ENCODE data around the gene ADAM15. TPM values are rescaled to one million over a fixed set of nuclear protein-coding genes. Genes with fewer than 3 reads are reported as not detected.

The ADAM15 gene
- total RNA-seq, 2 experiments from 2014 or later: 29.7 to 29.8 TPM

DNA sequence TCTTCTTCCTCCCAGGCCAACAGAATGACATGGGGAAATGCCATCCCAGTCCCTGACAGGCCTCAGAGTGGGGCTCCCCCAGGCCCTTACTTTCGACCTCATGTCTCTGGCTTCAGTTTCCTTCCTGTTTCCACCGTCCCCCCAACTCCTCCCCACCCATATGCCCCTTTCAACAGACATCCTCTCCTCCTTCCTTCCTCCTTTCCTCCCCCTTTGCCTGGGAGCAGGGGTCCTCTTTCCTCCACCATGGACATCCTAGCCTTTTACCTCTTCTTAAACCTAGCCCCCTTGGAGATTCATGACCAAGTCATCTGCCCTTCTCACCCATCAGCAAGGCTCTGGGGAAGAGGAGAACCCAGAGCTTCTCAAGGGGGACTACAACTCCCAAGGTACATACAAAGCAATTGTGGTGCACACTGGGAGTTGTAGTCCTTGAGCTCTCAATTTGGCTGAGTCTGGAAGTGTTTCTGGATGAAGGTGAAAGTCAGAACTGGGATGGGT lies 44.5 kb upstream of the ADAM15 start:
- peaks cover 72% of the 10 kb centered on the region for H3K4me1 Mint-ChIP-seq (ENCODE audit: low read depth)
- DNase-seq (peak; percentile 67), ATAC-seq (peak; percentile 45)
- peak overlapping the region; percentile 63 for H3K4me3 Mint-ChIP-seq
- peaks cover 7% of the 10 kb centered on the region for H3K36me3 Mint-ChIP-seq (ENCODE audit: low read depth)
- no peaks in the 10 kb centered on the region for H3K27me3 Mint-ChIP-seq (ENCODE audit: low read depth)
- no peaks in the 10 kb centered on the region for H3K9me3 Mint-ChIP-seq (ENCODE audit: insufficient read depth)
- ChIA-PET POLR2A (interaction anchor here (0.9 to 1.8 kb wide), 3 partner anchors 10 to 24 kb away, joined by 3 to 4 read pairs (median 4); partner anchors contain the start of gene FLAD1), CTCF (interaction anchor here (0.5 to 3.1 kb wide), 8 partner anchors 10 to 687 kb away, joined by 3 to 38 read pairs (median 3); partner anchors contain the start of gene FLAD1)
- H3K27ac Mint-ChIP-seq: peak overlapping the region; percentile 95

GRCh38 chr1:155007251-155007828 lies 43.8 kb upstream of the ADAM15 start:
- Mint-ChIP-seq H3K27ac (peak overlapping the region; percentile 95), H3K4me1 (ENCODE audit: low read depth) (peaks cover 78% of the 10 kb centered on the region)

GRCh38 chr1:155008015-155008941 lies 42.8 kb upstream of the ADAM15 start:
- ATAC-seq (no peak), DNase-seq (no peak)
- Mint-ChIP-seq H3K4me3 (no peak overlapping the region), H3K4me1 (ENCODE audit: low read depth) (peaks cover 88% of the 10 kb centered on the region), H3K36me3 (ENCODE audit: low read depth) (peaks cover 9% of the 10 kb centered on the region), H3K9me3 (ENCODE audit: insufficient read depth) (no peaks in the 10 kb centered on the region), H3K27me3 (ENCODE audit: low read depth) (no peaks in the 10 kb centered on the region), H3K27ac (no peak overlapping the region)
- ChIA-PET CTCF (interaction anchor here (1.5 to 3.1 kb wide), 2 partner anchors 9 kb away, joined by 5 to 38 read pairs; no protein-coding TSS in a partner anchor), POLR2A (interaction anchor here (0.7 kb wide), 1 partner anchor 36 kb away, joined by 3 read pairs; no protein-coding TSS in a partner anchor)

More at GRCh38 chr1:155007251-155007828, 43.8 kb upstream of the ADAM15 start:
- ATAC-seq (peak; percentile 2), DNase-seq (no peak)
- H3K27me3 Mint-ChIP-seq (ENCODE audit: low read depth): no peaks in the 10 kb centered on the region
- no peaks in the 10 kb centered on the region for H3K9me3 Mint-ChIP-seq (ENCODE audit: insufficient read depth)
- ChIA-PET CTCF (interaction anchor here (0.9 to 3.1 kb wide), 6 partner anchors 8 to 78 kb away, joined by 3 to 38 read pairs (median 4); no protein-coding TSS in a partner anchor), POLR2A (interaction anchor here (0.9 to 1.8 kb wide), 3 partner anchors 9 to 25 kb away, joined by 3 to 4 read pairs (median 4); partner anchors contain the start of gene FLAD1)
- H3K36me3 Mint-ChIP-seq (ENCODE audit: low read depth): peaks cover 9% of the 10 kb centered on the region
- no peak overlapping the region for H3K4me3 Mint-ChIP-seq

- H3K27me3 Mint-ChIP-seq (ENCODE audit: low read depth): no peaks in the 10 kb centered on the region
- H3K4me3 Mint-ChIP-seq: no peak overlapping the region
- ChIA-PET CTCF (no interaction called here), POLR2A (no interaction called here)
- H3K27ac Mint-ChIP-seq: peak overlapping the region; percentile 70
- no peaks in the 10 kb centered on the region for H3K9me3 Mint-ChIP-seq (ENCODE audit: insufficient read depth)
- DNase-seq (no peak), ATAC-seq (no peak)
- H3K4me1 Mint-ChIP-seq (ENCODE audit: low read depth): peaks cover 90% of the 10 kb centered on the region
- peaks cover 15% of the 10 kb centered on the region for H3K36me3 Mint-ChIP-seq (ENCODE audit: low read depth)
Measured at GRCh38 chr1:155009221-155009711, 41.9 kb upstream of the ADAM15 start.

- POLR2A ChIA-PET: interaction anchor here (1.5 kb wide), 1 partner anchor 35 kb away, joined by 6 read pairs; the partner anchor contains the start of gene CKS1B
- no peaks in the 10 kb centered on the region for H3K27me3 Mint-ChIP-seq (ENCODE audit: low read depth)
- no peak for DNase-seq
Measured at GRCh38 chr1:155009742-155010141, 41.4 kb upstream of the ADAM15 start.

DNA sequence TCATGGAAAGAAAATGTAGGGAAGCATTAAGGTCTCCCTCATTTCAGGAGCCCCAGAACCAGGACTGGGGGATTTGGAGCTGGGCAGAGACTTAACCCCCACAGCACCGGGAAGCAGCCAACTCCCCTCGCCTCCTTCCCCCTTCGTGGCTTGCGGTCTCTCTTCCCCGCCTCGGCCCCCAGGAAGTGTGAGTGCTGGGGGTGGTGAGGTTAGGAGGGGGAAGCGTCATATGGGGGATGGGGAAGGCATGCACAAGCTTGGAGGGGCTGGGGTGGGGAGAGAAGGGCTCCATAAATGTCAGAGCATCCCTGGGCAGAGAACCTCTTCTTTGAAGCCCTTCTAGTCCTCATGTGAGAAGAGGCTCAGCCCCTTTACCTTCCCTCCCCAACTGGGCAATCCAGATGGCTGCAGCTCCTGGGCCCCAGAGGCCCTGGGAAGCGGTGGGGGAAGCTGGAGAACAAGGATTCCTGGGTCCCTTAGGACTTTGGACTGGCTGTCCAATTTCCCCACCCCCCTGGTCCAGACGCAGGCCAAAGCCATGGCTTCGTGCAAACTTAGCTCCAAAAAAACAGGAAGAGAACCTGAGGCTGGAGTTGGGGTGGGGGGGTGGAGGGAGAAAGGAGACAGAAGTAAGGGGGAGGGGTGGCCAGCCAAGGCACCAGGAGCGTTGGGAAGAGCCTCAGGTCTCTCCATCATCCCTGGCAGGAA lies 40.8 kb upstream of the ADAM15 start:
- ATAC-seq (no peak), DNase-seq (peak; percentile 45)
- Mint-ChIP-seq H3K36me3 (ENCODE audit: low read depth) (peaks cover 13% of the 10 kb centered on the region), H3K9me3 (ENCODE audit: insufficient read depth) (no peaks in the 10 kb centered on the region), H3K27ac (peak overlapping the region; percentile 70), H3K4me3 (peak overlapping the region; percentile 57), H3K4me1 (ENCODE audit: low read depth) (peaks cover 85% of the 10 kb centered on the region), H3K27me3 (ENCODE audit: low read depth) (no peaks in the 10 kb centered on the region)
- ChIA-PET CTCF (interaction anchor here (0.7 to 2.1 kb wide), 8 partner anchors 9 to 75 kb away, joined by 3 to 6 read pairs (median 4); partner anchors contain the start of genes ADAM15 and LENEP), POLR2A (interaction anchor here (1.1 to 1.5 kb wide), 2 partner anchors 9 to 36 kb away, joined by 4 to 6 read pairs; partner anchors contain the start of gene CKS1B)

More at GRCh38 chr1:155009742-155010141, 41.4 kb upstream of the ADAM15 start:
- peak overlapping the region; percentile 70 for H3K27ac Mint-ChIP-seq
- H3K4me3 Mint-ChIP-seq: peak overlapping the region; percentile 57
- no peak for ATAC-seq
- CTCF ChIA-PET: interaction anchor here (1.0 to 2.1 kb wide), 6 partner anchors 10 to 75 kb away, joined by 3 to 6 read pairs (median 4); partner anchors contain the start of gene ADAM15
- H3K9me3 Mint-ChIP-seq (ENCODE audit: insufficient read depth): no peaks in the 10 kb centered on the region
- peaks cover 89% of the 10 kb centered on the region for H3K4me1 Mint-ChIP-seq (ENCODE audit: low read depth)
- peaks cover 13% of the 10 kb centered on the region for H3K36me3 Mint-ChIP-seq (ENCODE audit: low read depth)

DNA sequence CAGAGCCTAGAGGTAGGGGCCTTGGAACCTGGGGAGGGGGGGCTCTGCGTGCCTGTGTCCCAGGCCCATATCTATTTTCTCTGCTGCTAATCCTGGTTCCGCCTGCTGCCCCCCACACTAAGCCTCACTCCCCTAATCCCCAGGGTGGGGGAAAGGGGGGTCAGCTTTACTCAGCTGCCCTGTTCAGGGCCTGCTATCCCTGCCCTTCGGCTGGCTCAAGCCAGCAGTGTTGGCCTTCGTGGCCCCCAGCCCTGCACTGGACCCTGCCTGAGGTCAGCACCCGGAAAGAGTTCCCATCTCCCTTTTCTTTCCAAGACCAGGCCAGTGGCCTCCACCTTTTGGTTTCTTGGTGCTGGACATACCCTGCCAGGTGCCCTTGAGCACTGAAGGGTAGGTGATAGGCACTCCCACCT lies 40.1 kb upstream of the ADAM15 start:
- ChIA-PET CTCF (interaction anchor here (1.0 to 2.1 kb wide), 6 partner anchors 9 to 50 kb away, joined by 3 to 6 read pairs (median 4); partner anchors contain the start of genes ADAM15 and LENEP), POLR2A (interaction anchor here (1.1 to 1.5 kb wide), 2 partner anchors 10 to 36 kb away, joined by 4 to 6 read pairs; partner anchors contain the start of gene CKS1B)
- H3K4me3 Mint-ChIP-seq: no peak overlapping the region
- peaks cover 85% of the 10 kb centered on the region for H3K4me1 Mint-ChIP-seq (ENCODE audit: low read depth)
- no peaks in the 10 kb centered on the region for H3K27me3 Mint-ChIP-seq (ENCODE audit: low read depth)
- H3K27ac Mint-ChIP-seq: peak overlapping the region; percentile 71
- H3K9me3 Mint-ChIP-seq (ENCODE audit: insufficient read depth): no peaks in the 10 kb centered on the region
- ATAC-seq: no peak
- peaks cover 19% of the 10 kb centered on the region for H3K36me3 Mint-ChIP-seq (ENCODE audit: low read depth)
- DNase-seq: no peak

DNA sequence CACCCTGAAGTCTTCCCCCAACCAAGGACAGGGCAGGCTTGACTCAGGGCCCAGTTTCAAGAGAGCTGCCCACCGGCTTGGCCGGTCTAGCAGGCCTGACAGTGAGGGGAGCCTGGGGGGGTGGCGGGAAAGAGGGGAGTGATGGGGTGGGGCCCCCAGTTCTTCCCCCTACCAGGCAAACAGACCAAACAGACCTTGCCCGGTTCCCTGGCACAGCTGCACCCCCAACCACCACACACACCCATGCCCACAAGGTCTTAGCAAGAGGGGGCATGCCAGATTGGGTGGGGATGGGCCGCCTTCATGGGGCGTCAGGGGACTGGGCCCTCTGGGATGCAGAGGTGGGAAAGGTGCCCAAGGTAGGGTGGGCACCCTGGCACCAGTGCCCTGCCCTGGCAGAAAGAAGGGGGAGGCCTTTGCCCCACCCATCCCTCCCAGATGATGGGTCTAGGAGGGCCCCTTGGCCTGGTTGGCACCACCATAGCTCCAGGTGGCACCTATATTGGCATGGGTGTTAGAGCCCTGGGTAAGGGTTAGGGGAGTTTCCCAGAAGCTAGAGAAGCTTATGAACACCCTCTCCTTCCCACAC lies 39.6 kb upstream of the ADAM15 start:
- Mint-ChIP-seq H3K27ac (peak overlapping the region; percentile 71), H3K4me3 (no peak overlapping the region), H3K9me3 (ENCODE audit: insufficient read depth) (no peaks in the 10 kb centered on the region), H3K27me3 (ENCODE audit: low read depth) (no peaks in the 10 kb centered on the region), H3K4me1 (ENCODE audit: low read depth) (peaks cover 85% of the 10 kb centered on the region), H3K36me3 (ENCODE audit: low read depth) (peaks cover 20% of the 10 kb centered on the region)
- ATAC-seq (no peak), DNase-seq (no peak)
- POLR2A ChIA-PET: interaction anchor here (1.5 kb wide), 1 partner anchor 37 kb away, joined by 6 read pairs; the partner anchor contains the start of gene CKS1B
- CTCF ChIA-PET: interaction anchor here (1.2 to 2.3 kb wide), 4 partner anchors 8 to 34 kb away, joined by 5 to 13 read pairs (median 7); no protein-coding TSS in a partner anchor

DNA sequence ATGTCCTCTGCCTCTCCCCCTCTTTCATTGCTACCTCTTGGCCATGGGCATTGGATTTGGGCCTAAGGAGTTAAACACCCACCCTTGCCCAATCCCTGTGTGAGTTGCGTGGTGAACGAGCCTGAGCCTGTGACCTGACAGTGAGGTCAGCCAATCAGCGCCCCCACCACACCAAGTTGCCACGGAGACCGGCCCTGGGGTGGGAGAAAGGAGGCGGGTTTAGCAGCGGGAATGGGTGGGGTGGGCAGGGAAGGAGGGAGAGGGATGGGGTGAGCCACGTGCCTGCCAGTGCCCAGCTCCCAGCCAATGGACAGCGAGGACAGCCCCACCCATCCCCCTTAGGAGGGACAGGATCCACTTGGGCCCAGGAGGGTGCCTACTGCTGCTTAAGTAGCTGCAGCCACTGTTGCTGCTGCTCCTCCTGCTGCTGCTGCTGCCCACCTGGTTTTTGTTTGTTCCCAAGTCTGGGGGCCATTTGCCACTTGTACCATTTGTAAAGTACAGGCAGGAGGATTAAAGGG lies 39.0 kb upstream of the ADAM15 start:
- no peaks in the 10 kb centered on the region for H3K27me3 Mint-ChIP-seq (ENCODE audit: low read depth)
- H3K27ac Mint-ChIP-seq: peak overlapping the region; percentile 34
- no peak for ATAC-seq
- no peaks in the 10 kb centered on the region for H3K9me3 Mint-ChIP-seq (ENCODE audit: insufficient read depth)
- ChIA-PET CTCF (interaction anchor here (1.2 to 7.5 kb wide), 7 partner anchors 8 to 75 kb away, joined by 3 to 57 read pairs (median 6); partner anchors contain the start of genes ADAM15 and PMVK), POLR2A (no interaction called here)
- no peak for DNase-seq
- peaks cover 21% of the 10 kb centered on the region for H3K36me3 Mint-ChIP-seq (ENCODE audit: low read depth)
- no peak overlapping the region for H3K4me3 Mint-ChIP-seq
- peaks cover 85% of the 10 kb centered on the region for H3K4me1 Mint-ChIP-seq (ENCODE audit: low read depth)

Data from activated CD8-positive, alpha-beta T cell treated with anti-CD3 and anti-CD28 coated beads, Interleukin-2, amount 10 ng/mL, durations not matched to agents 7 days and 5 days (primary cell).